GM21529 (cell line): ENCODE measurements around the gene CCDC74A.
"Not testable (repeated sequence)": the region's sequence is repeated elsewhere in the genome, so short reads cannot be mapped to it uniquely, and the experiment has no call there.

Experiments
- ATAC-seq: cut with Tn5 transposase; IDR thresholded peaks from one replicate; pipeline ENCODE4 v1.9.1; 2021; ENCODE audit not compliant: unreplicated experiment

The CCDC74A gene

DNA sequence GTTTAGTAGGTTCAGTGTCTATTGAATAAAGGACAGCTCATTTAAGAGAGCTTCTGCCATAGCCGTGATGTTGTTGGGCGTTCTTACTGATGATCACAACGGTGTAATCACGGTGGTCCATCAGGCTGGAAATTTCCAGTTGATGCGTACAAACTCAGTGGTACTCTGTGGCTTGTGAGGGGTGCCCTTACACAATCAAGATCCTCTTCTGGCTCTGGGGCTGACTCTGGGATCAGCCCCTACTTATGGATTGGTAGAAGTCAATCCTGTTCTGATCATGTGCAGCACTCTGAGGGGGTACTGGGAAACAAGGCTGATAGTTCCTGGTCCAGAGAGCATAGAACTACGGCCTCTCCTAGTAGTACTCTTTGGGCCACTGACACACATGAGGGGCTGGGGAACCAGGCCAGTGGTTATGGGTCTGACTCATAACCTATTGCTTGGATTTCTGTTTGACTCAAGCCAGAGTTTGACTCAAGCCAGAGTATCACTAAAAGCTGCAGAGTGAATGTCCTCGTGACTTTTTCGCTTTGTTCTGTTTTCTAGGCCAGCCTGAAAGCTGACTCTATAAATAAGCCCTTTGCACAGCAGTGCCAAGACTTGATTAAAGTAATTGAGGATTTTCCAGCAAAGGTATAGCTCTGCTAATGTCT is 29.2 kb upstream of the CCDC74A start:
- ATAC-seq, result peak; percentile 91

DNA sequence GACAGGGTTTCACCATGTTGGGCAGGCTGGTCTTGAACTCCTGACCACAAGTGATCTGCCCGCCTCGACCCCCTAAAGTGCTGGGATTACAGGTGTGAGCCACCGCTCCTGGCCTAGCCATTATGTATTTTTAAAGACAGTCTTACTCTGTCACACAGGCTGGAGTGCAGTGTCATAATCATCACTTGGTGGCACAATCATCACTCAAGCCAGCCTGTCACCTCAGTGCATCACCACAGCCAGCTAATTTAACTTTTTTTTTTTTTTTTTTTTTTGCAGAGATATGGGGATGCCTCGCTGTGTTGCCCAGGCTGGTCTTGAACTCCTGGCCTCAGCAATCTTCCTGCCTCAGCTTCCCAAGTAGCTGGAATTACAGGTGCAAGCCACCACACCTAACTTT is 24.1 kb upstream of the CCDC74A start:
- not testable (repeated sequence) for ATAC-seq

DNA sequence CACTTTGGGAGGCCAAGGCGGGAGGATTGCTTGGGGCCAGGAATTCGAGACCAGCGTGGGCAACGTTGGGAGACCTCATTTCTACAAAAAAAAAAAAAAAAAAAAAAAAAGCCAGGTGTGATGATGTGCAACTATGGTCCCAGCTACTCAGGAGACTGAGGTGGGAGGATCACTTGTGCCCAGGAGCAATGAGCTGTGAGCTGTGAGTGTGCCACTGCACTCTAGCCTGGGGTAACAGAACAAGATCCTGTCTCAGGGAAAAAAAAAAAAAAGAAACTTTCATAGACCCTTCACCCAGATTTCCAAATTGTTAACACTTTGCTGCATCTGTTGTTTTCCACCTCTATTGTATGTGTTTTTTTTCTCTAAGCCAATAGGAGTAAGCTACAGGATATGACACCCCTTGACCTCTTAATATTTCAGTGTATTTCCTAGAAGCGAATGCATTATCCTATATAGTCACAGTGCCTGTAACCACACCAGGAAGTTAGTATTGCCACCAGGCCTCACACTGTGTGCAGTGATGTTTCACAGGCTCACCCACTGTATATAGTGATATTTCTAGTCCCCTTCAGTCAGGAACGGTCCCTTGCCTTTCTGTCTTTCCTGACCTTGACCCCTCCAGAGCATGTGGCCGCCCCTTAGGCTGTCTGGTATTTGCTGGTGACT is 23.5 kb upstream of the CCDC74A start:
- ATAC-seq, result not testable (repeated sequence)

DNA sequence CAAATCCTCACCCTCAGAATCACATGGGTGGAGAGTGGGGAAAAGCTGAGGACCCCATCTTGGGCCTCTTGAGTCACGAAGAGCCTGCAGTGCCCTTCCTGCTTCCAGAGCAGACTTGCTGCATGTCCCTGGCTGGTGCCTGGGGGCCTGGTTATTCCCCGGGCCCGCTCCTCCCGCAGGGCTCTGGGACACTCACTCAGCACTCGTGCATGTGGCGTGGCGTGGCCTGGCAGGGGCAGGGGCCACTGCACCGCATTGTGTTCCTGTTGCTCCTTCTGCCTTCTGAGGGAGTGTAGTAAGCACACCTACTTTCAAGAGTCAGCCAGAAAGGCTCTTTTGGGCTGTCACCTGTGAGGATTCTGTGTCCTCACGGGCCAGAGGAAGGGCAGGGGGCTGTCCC is 18.1 kb upstream of the CCDC74A start:
- ATAC-seq, result no peak

DNA sequence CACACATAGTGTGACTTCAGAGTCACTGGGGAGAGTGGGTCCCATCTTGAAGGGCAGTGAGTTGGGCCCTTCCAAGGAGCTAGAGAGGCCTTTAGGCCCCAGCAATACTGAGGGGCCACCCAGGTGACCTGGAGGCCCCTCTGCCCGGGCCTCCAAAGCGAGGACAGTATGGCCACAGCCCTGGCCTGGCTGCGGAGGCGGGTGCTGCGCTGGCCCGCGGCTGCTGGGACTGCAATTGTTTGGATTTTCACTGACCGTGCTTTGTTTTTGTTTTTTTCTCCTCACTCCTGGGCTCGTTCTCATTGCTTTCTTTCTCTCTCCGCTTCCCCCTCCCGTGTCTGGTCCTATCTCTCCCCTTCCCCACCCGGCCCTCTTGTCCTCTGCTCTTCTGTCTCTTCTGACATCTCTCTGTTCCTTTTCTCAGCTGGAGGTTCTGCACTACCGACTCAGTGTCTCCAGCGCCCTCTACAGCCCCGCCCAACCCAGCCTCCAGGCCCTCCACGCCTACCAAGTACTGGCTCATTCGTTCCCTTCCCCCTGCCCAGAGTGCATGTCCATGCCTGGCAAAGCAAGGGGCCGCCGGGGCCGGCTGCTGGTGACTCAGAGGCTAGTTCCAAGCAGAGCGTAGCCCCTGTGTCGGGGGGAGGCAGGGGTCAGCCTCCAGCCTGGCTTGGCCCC is 16.3 kb upstream of the CCDC74A start:
- ATAC-seq, result not testable (repeated sequence)

DNA sequence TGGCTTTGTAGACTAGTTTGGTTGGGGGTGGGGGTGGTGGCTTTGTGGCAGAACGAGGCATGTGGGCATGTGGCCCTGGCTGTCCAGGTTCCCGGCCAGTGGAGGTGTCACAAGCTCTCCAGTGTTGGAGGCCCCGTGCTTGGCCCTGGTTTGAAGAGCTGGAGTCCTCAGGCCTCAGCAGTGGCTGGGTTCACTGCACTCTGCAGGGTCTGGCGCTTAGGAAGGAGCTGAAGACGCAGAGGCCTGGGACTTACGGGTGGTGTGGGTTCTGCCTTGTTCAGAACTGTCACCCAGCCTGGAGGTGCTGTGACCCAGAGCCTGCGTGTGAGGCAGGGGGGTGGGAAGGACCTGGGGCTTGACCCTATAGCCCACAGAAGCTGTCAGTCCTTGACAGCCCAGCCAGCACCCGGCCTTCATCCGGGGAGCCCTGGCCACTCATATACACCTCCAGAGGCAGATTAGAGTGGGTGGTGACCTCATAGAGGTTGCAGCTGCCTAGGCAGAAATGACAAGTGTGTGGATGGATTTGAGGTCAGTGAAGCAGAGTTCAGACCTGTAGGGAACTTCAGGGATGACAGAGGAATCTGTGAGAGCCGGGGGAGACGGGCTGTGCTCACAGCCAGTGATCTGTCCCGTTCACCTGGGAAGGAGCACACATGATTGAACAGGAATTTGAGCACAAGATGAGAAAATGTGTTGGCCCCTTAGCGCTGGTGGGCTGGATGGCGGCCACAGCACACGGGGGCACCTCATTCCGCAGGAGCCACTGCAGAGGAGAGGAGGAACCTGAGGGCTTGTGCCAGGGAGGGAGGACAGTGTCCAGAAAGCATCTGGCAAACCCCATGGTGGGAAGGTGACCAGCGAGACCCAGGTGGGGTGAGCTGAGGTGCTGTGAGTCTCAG is 15.5 kb upstream of the CCDC74A start:
- ATAC-seq, result not testable (repeated sequence)

DNA sequence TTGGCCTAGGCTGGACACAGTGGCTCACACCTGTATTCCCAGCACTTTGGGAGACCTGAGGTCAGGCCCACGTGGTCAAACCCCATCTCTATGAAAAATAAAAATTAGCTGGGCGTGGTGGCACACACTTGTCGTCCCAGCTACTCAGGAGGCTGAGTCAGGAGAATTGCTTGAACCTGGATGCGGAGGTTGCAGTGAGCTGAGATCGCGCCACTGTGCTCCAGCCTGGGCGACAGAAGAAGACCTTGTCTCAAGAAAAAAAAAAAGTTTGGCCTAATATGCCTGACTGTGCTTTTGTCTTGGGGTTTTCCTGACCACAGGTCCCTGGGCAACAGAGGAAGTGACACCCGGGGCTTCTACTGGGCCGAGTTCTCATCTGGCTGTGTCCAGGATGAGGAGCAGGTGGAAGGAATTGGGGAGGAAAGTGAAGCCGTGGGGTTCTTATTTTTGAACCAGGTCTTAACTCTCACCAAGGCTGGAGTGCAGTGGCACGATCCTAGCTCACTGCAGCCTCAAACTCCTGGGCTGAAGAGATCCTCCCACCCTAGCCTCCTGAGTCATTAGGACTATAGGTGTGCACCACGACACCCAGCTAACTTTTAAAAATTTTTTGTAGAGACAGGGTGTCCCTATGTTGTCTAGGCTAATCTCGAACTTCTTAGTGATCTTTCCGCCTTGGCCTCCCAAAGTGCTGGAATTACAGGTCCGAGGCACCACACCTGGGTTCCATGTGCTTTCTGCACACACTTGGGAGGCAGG is 13.1 kb upstream of the CCDC74A start:
- peak; percentile 79 for ATAC-seq

DNA sequence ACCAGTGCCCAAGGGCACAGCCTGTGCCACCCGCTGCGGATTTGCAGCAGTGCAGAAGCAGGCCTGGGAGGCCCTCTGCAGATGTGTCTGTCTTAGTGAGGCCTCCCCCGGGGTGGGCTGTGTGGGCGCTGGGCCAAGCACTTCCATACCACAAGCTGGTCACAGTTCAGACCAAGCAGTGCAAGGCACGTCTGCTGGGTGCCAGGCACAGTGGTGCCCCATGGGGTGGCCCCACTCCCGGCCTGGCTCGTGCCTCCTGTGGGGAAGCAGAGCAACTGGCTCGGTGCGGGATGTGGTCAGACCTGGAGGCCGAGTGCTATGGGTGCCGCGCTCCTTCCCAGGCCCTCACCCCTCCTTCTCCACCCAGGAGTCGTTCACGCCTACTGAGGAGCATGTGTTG is 12.5 kb upstream of the CCDC74A start:
- not testable (repeated sequence) for ATAC-seq

DNA sequence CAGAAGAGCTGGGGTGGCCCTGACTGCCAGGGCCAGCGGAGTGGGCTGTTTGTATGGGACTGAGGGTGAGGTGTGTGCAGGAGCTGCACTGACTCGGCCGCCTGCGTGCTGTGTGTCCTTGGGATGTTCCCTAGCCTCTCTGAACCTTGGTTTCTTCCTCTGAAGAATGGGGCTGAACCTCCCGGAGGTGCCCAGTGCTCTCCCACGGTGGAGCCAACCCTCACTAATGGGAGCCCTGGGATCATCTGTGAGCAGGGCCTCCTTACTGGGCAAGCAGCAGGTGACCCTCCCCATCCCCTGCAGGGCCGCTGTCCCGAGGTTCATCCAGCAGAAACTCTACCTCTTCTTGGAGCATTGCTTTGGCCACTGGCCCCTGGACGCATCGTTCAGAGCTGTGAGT is 11.7 kb upstream of the CCDC74A start:
- ATAC-seq, result no peak

DNA sequence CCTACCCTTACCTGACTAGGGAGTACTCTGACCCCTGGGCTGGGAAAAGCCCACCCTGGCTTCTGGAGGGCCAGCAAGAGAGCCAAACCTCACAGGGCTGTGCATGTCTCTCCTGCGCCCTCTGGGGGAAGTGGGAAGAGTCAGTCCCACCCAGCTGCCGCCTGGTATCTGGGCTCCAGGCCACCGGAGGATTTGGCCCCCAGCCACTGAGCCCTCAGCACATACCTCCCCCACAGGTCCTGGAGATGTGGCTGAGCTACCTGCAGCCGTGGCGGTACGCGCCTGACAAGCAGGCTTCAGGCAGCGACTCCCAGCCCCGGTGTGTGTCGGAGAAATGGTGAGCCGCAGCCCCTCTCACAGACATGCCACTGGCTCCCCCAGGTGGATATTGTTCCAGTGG is 11.1 kb upstream of the CCDC74A start:
- not testable (repeated sequence) for ATAC-seq

DNA sequence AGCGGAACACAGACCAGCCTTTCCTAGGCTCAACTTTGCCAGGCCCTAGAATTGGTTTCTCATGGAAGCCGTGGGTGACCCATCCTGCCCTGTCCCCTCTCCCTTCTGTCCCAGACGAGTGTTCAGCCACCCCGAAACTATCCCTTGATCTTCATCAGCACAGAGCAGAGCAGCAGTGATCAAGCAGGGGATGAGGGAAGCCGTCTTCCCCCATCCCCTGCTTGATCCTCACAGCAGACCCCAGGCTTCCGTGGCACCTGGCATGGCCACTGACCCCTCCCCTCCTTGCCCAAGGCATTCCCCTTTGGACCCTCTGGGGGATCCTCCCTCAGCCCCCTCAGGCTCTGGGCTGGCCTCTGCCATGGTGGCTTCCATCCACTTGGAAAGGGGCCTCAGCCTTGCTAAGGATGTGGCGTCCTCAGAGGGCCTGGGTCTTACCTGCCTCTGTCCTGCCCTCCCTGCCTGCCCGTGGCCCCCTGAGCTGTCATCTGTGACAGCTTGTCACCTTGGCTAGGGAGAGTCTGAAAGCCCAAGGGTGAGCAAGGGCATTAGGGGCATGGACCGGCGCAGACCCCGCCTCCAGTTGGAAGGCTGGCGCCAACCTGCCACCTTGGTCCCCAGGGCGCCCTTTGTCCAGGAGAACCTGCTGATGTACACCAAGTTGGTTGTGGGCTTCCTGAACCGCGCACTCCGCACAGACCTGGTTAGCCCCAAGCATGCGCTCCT is 10.4 kb upstream of the CCDC74A start:
- ATAC-seq, result no peak

DNA sequence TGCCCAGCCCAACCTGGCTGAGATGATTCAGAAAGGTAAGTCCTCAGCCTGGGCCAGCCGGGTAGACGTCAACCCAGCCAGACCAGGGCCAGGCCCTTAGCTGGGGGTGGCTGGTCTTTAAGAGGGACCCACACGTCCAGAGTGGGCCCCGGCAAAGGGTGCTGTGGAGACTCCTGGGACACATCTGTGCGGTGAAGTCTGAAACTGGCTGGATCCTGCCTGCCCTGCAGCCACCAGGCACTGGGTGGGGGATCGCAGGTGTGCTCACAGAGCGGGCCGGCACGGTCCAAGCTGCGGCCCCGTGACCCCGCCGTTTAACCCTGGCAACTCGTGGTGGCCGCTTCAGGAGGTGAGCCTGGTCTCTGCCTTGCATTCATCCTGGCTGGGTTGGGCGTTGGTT is 9.8 kb upstream of the CCDC74A start:
- ATAC-seq, result not testable (repeated sequence)

DNA sequence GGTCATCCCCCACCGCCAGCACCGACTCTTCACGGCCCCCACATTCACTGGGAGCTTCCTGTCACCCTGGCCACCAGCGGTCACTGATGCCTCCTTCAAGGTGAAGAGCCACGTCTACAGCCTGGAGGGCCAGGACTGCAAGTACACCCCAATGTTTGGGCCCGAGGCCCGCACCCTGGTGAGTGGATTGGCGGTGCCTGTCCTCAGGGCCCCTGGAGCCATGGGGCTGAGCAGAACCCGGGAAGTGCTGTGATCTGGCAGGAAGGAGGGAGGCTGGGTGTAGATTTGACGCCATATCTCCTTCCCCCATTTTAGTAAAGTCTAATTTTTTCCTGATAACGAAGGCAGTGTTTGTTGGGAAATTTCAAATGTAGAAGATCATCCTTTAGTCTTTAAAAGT is 9.2 kb upstream of the CCDC74A start:
- not testable (repeated sequence) for ATAC-seq

DNA sequence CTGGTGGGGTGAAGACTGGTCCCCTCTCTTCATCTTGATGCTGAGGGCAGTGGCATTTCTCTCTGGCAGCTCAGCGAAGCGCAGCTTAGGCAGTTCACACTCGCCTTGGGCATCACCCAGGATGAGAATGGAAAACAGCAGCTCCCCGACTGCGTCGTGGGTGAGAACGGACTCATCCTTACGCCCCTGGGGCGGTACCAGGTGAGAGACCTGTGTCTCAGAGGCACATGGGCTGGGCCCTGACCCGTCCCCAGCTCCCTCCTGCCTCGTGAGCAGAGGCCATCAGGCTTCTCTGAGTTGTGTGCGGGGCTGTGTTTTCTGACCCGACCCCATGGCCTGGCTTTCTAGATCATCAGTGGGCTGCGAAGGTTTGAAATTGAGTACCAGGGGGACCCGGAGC is 8.2 kb upstream of the CCDC74A start:
- no peak for ATAC-seq

DNA sequence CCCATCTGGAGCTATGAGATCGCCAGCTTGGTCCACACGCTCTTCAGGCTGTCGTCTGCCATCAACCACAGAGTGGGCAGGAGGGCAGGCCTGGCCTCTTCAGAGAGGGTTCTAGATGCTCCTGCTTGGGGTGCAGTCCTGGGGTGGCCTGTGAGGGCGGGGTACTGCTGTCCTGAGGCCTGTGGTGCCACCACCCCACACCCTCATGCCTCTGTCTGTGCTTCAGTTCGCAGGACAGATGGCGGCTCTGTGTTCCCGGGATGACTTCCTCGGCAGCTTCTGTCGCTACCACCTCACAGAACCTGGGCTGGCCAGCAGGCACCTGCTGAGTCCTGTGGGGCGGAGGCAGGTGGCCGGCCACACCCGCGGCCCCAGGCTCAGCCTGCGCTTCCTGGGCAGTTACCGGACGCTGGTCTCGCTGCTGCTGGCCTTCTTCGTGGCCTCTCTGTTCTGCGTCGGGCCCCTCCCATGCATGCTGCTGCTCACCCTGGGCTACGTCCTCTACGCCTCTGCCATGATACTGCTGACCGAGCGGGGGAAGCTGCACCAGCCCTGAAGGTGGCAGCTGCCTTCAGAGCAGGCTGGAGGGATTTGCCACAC is 7.7 kb upstream of the CCDC74A start:
- not testable (repeated sequence) for ATAC-seq

DNA sequence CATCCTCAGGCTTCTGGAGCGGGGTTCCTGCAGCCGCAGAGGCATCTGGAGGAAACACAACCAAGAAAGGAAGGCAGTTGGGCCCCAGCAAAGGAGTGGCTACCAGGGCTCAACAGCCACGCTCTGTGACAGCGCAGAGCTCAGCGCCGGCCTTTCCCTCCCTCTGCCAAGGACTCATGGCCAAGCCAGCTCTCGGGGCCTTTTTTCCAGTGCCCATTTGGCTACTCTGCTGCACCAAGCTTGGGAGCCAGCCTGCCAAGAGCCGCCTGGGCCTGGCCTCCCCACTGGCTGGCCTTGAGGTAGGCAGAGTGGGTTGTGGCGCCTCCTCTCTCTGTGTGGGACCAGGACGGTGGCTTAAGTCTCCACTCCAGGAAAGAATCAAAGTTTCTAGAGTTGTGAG is 7.2 kb upstream of the CCDC74A start:
- ATAC-seq, result no peak

DNA sequence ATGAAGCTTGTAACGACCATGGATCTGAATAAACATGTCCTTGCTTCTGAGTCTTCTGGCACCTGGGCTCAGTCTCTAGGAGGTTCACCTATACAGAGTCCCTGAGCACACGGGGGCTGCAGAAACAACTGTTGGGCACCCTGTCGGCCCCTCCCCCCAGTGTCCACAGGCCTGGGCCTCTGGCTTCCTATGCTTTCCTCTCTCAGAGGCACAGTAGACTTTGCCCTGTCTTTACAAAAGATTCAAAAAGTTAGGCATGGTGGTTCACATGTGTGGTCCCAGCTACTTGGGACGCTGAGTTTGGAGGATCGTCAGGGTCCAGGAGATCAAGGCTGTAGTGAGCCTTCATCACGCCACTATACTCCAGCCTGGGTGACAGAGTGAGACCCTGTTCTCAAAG is 6.2 kb upstream of the CCDC74A start:
- not testable (repeated sequence) for ATAC-seq

DNA sequence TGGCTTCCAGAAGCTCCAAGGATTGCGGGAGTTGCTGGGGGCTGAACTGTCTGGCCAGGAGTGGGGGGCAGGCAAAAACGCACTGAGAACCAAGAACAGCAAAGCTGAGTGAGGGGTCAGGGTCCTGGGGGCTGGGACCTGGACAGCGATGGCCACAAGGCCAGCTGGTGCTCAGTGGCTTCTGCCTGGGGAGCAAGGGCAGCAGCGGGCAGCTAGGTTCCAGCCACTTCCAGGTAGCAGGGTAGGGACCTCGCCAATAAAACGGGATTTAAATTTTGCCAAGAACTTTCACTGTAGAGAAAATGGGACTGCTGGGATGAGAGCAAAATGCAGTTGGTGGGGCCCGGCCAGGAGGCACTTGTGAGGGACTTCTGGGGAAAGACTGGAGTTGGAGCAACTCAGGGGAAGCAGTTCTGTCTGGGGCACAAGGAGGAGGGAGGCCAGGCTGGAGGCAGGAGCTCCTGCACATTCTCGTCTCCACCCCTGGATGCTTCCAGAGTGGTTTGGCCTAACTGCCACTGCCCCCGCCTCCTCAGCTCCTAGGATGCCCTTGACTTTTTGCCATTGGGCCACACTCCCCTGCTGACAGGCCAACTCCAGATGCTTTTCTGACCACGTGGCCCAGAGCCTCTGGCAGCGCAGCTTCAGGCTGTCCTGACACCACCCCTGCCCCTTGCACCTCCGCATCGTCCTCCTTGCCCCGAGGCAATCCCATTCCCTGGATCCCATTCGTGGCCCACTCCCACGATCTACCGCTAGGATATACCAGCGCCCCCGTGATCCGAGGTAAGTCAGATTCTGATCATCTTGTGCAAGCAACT is 5.5 kb upstream of the CCDC74A start:
- ATAC-seq, result no peak

DNA sequence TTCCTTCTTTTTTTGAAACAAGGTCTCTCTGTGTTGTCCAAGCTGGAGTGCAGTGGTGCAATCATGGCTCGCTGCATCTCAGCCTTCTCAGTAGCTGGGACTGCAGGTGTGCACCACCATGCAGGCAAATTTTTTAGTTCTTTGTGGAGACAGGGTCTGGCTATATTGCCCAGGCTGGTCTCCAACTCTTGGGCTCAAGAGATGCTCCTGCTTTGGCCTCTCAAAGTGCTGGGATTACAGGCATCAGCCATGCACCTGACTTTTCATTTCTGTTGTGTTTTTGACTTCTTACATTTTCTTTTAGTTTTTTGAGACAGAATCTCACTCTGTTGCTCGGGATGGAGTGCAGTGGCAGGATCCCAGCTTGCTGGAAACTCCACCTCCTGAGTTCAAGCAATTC is 2.4 kb upstream of the CCDC74A start:
- ATAC-seq, result not testable (repeated sequence)
